SJCRH30 (cell line): ENCODE data around the gene ZCCHC7. TPM values are rescaled to one million over a fixed set of nuclear protein-coding genes. Genes with fewer than 3 reads are reported as not detected.
"Not testable (repeated sequence)": the region's sequence is repeated elsewhere in the genome, so short reads cannot be mapped to it uniquely, and the experiment has no call there.

Experiments
- DNase-seq, 2 experiments: peaks; one replicate each; pipeline ENCODE4 v3.0.0-alpha.2; 2015 to 2020
- H3K27ac ChIP-seq: fragments of 250-450 bp; sonication (Bioruptor Pico); 2 replicates; pipeline ENCODE4 v1.5.1; 2020; ENCODE audit warnings: mild to moderate bottlenecking, moderate library complexity
- H3K27me3 ChIP-seq: fragments of 250-450 bp; sonication (Bioruptor Pico); 2 replicates; pipeline ENCODE4 v1.5.1; 2020; ENCODE audit warnings: mild to moderate bottlenecking, moderate library complexity
- H3K36me3 ChIP-seq: fragments of 250-450 bp; sonication (Bioruptor Pico); 2 replicates; pipeline ENCODE4 v1.5.1; 2020; ENCODE audit warnings: mild to moderate bottlenecking, moderate library complexity
- H3K4me1 ChIP-seq: fragments of 250-450 bp; sonication (Bioruptor Pico); 2 replicates; pipeline ENCODE4 v1.5.1; 2020; ENCODE audit warnings: mild to moderate bottlenecking, moderate library complexity
- H3K4me3 ChIP-seq: fragments of 250-450 bp; sonication (Bioruptor Pico); 2 replicates; pipeline ENCODE4 v1.5.1; 2020; ENCODE audit warnings: mild to moderate bottlenecking, moderate library complexity
- H3K9me3 ChIP-seq: fragments of 250-450 bp; sonication (Bioruptor Pico); replicated peaks from 2 replicates; pipeline ENCODE4 v1.5.1; 2020; ENCODE audit warnings: mild to moderate bottlenecking, moderate library complexity
- total RNA-seq: library from RNA; depleted of rRNA; stranded (reverse); fragments of >200 nt; shearing (Covaris generic); gene quantifications from 2 replicates; pipeline ENCODE4 v1.2.3, GENCODE V29; 2014; rRNA removed

Gene ZCCHC7
- total RNA-seq: 18.3 and 19.5 TPM in 2 replicates

GRCh38 chr9:37119907-37120842, at the start of gene ZCCHC7:
TSS of gene ZCCHC7 (plus strand) at chr9:37120574.
- Histone ChIP-seq H3K4me1 (no peaks in the 10 kb centered on the region), H3K27ac (peak within 1 kb of the TSS; percentile 90), H3K27me3 (no peaks in the 10 kb centered on the region), H3K4me3 (peak within 1 kb of the TSS; percentile 87), H3K9me3 (0 out of 2 replicates have a peak, but pooled peaks cover 3% of the 10 kb centered on the region), H3K36me3 (no peaks in the 10 kb centered on the region)
- peak; percentile 96 for DNase-seq

- not testable (repeated sequence) for H3K27ac ChIP-seq, H3K9me3 ChIP-seq, DNase-seq, H3K27me3 ChIP-seq, H3K36me3 ChIP-seq, H3K4me3 ChIP-seq, H3K4me1 ChIP-seq
These were observed 45.6 kb upstream of the ZCCHC7 start for GRCh38 chr9:37074790-37075189.

- H3K27me3 ChIP-seq: no peaks in the 10 kb centered on the region
- peak overlapping the region; percentile 82 for H3K4me3 ChIP-seq
- DNase-seq: peak; percentile 94 to 96
- no peaks in the 10 kb centered on the region for H3K9me3 ChIP-seq
- no peaks in the 10 kb centered on the region for H3K4me1 ChIP-seq
- no peaks in the 10 kb centered on the region for H3K36me3 ChIP-seq
- peak overlapping the region; percentile 85 for H3K27ac ChIP-seq
These were observed 40.8 kb upstream of the ZCCHC7 start for GRCh38 chr9:37079370-37080164.

GRCh38 chr9:37080165-37080628, 40.2 kb upstream of the ZCCHC7 start:
- Histone ChIP-seq H3K4me3 (peak overlapping the region; percentile 82), H3K27ac (peak overlapping the region; percentile 85)
- H3K4me1 ChIP-seq, H3K9me3 ChIP-seq, H3K36me3 ChIP-seq, H3K27me3 ChIP-seq: not testable (repeated sequence)
- DNase-seq: peak; percentile 55 to 63

GRCh38 chr9:37081507-37081906, 38.9 kb upstream of the ZCCHC7 start:
- not testable (repeated sequence) for DNase-seq, H3K36me3 ChIP-seq, H3K27me3 ChIP-seq, H3K9me3 ChIP-seq, H3K27ac ChIP-seq, H3K4me1 ChIP-seq, H3K4me3 ChIP-seq

- DNase-seq: no peak
- no peaks in the 10 kb centered on the region for H3K9me3 ChIP-seq
- no peak overlapping the region for H3K27ac ChIP-seq
- H3K27me3 ChIP-seq: no peaks in the 10 kb centered on the region
- H3K4me1 ChIP-seq: no peaks in the 10 kb centered on the region
- H3K36me3 ChIP-seq: peaks cover 8% of the 10 kb centered on the region
- no peak overlapping the region for H3K4me3 ChIP-seq
These were observed 38.1 kb upstream of the ZCCHC7 start for GRCh38 chr9:37082214-37082765.

GRCh38 chr9:37083654-37084053, 36.7 kb upstream of the ZCCHC7 start:
- Histone ChIP-seq H3K4me3 (no peak overlapping the region), H3K4me1 (no peaks in the 10 kb centered on the region), H3K36me3 (peaks cover 18% of the 10 kb centered on the region), H3K27me3 (no peaks in the 10 kb centered on the region), H3K27ac (no peak overlapping the region), H3K9me3 (no peaks in the 10 kb centered on the region)
- DNase-seq: no peak

- Histone ChIP-seq H3K4me3 (no peak overlapping the region), H3K27me3 (no peaks in the 10 kb centered on the region), H3K36me3 (peaks cover 18% of the 10 kb centered on the region), H3K27ac (no peak overlapping the region), H3K9me3 (no peaks in the 10 kb centered on the region), H3K4me1 (no peaks in the 10 kb centered on the region)
- DNase-seq: no peak
These were observed 35.1 kb upstream of the ZCCHC7 start for GRCh38 chr9:37085233-37085632.

GRCh38 chr9:37092714-37093295, 27.6 kb upstream of the ZCCHC7 start:
- not testable (repeated sequence) for H3K36me3 ChIP-seq, H3K4me1 ChIP-seq, H3K27me3 ChIP-seq, H3K9me3 ChIP-seq, DNase-seq, H3K4me3 ChIP-seq, H3K27ac ChIP-seq

- Histone ChIP-seq H3K27me3 (no peaks in the 10 kb centered on the region), H3K9me3 (no peaks in the 10 kb centered on the region)
These were observed 25.6 kb upstream of the ZCCHC7 start for GRCh38 chr9:37094751-37095150.

GRCh38 chr9:37096628-37097027, 23.7 kb upstream of the ZCCHC7 start:
- no peaks in the 10 kb centered on the region for H3K4me1 ChIP-seq
- no peak for DNase-seq
- H3K9me3 ChIP-seq: no peaks in the 10 kb centered on the region
- no peak overlapping the region for H3K27ac ChIP-seq
- H3K4me3 ChIP-seq: no peak overlapping the region
- no peaks in the 10 kb centered on the region for H3K27me3 ChIP-seq
- no peaks in the 10 kb centered on the region for H3K36me3 ChIP-seq

More at GRCh38 chr9:37094751-37095150, 25.6 kb upstream of the ZCCHC7 start:
- no peak overlapping the region for H3K27ac ChIP-seq
- no peaks in the 10 kb centered on the region for H3K4me1 ChIP-seq
- DNase-seq: no peak
- H3K36me3 ChIP-seq: no peaks in the 10 kb centered on the region
- no peak overlapping the region for H3K4me3 ChIP-seq

GRCh38 chr9:37097294-37097693, 23.1 kb upstream of the ZCCHC7 start:
- DNase-seq: no peak
- H3K4me1 ChIP-seq: no peaks in the 10 kb centered on the region
- H3K27ac ChIP-seq: no peak overlapping the region
- no peaks in the 10 kb centered on the region for H3K27me3 ChIP-seq
- H3K36me3 ChIP-seq: no peaks in the 10 kb centered on the region
- H3K4me3 ChIP-seq: no peak overlapping the region
- H3K9me3 ChIP-seq: no peaks in the 10 kb centered on the region

- H3K4me3 ChIP-seq: no peak overlapping the region
- no peaks in the 10 kb centered on the region for H3K27me3 ChIP-seq
- H3K4me1 ChIP-seq: no peaks in the 10 kb centered on the region
- no peak overlapping the region for H3K27ac ChIP-seq
- no peaks in the 10 kb centered on the region for H3K36me3 ChIP-seq
- no peaks in the 10 kb centered on the region for H3K9me3 ChIP-seq
- DNase-seq: no peak
These were observed 20.0 kb upstream of the ZCCHC7 start for GRCh38 chr9:37100327-37100726.

GRCh38 chr9:37100741-37101140, 19.6 kb upstream of the ZCCHC7 start:
- no peaks in the 10 kb centered on the region for H3K4me1 ChIP-seq

More at GRCh38 chr9:37100741-37101140, 19.6 kb upstream of the ZCCHC7 start:
- no peak for DNase-seq
- H3K4me3 ChIP-seq: no peak overlapping the region
- H3K27me3 ChIP-seq: no peaks in the 10 kb centered on the region
- H3K9me3 ChIP-seq: no peaks in the 10 kb centered on the region
- no peaks in the 10 kb centered on the region for H3K36me3 ChIP-seq
- H3K27ac ChIP-seq: no peak overlapping the region
